T-helper 2 cell treated with Interferon-gamma antibody and Interleukin-4, amounts not matched to agents 100 ng/mL and 5 ng/mL, for 36 hours (primary cell): ENCODE measurements around the gene DBN1. TPM values are rescaled to one million over a fixed set of nuclear protein-coding genes. Genes with fewer than 3 reads are reported as not detected.

Experiments used
- intact Hi-C: fragments of 100-400 bp; cut with micrococcal nuclease; formaldehyde crosslinking; loops from one replicate; pipeline ENCODE4 v1.15.1; 2023
- total RNA-seq: library from RNA; stranded (reverse); gene quantifications from 2 replicates; pipeline ENCODE4 v1.2.3, GENCODE V29; 2022

Gene DBN1
- total RNA-seq, 1 donor from 2014 or later: 9.0 TPM

DNA sequence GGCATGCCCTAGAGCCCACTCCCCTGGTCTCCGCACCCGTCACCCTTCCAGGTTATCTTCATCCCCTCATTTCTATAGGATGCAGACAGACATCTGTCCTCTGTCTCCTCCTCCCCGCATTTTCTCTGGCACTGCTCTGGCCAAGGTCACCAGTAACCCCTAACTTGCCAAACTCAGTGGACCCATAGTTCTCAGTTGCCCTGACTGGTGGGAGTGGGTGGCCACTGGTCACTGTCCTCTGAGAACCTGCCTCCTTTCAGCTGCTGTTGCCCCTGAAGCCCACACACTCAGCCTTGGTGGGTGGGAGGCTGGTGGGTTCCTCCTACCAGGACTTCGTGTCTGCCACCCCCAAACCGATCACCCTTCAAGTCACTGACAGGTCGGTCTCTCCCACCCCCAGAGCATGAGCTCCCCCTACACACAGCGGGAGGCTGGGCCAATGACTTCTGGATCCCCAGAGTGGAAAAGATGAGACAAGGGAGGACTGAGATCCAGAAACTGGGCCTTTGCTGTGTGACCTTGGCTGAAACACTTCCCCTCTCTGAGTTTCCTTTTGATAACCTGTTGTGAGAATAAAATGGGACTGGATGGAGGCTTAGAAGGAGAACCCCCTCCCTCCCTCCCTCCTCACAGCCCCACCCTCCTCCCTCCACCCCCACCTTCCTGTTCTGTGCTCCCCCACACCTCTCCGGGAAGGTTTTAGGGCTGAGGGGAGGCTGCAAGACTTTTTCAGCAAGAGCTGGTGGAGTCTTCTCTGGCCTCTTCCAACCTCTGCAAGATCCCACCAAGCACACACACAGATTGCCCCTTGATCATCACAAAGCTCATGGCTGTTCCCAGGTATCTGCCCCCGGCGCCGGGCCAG, 2.4 kb upstream of the DBN1 start:
- intact Hi-C loops: no loop called here

DNA sequence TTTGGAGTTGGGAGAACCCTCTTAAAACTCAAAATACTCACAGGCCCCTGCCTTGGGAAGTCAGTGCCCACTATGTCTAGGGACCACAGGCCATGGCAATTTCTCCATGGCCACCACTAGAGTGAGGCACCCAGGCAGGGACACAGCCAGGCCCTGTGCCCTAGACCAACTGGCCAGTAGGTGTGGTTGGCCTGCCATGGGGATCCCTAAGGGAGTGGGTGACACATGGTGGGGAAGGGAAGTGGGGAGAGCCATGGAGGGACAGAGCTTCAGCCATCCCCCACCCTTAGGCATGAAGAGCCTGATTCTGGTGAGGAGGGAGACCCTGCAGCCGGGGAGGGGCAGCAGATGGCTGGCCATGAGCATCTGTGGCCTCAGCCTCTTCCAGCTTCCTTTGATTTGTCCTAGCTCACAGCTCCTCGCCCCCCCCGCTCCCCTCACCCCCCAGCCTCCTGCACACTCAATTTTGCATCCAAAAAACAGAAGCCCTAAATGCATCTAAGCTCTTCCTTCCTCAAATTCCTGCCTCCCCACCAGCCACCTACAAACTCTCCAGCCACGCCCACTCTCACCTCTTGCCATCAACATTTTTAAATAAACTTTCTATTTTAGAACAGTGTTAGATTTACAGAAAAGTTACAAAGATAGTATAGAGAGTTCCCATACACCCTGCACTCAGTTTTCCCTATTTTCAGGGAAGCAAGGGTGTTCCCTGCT, 1.6 kb upstream of the DBN1 start:
- intact Hi-C loops: no loop called here

DNA sequence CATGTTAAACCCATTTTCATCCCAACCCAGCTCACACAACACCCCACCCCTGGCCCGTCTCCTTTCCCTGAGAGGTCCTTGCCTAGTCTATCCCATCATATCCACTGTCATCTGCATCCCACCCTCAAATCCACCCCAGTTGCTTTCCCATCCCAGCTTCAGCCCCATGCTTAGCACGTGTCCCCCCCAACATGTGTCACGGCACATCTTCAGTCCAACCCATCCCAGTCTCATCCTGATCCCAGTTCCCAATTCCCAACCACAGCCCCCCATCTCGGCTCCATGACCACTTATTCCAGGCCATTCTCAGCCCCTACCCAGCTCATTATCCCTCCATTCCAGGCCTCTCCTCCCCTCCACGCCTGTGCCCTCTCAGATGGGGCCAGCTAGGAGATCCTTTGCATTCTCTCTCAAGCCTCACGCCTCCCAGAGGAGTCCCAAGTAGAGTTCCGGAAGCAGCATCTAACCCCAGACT, 605 bp upstream of the DBN1 start:
- intact Hi-C loops: no loop called here

DNA sequence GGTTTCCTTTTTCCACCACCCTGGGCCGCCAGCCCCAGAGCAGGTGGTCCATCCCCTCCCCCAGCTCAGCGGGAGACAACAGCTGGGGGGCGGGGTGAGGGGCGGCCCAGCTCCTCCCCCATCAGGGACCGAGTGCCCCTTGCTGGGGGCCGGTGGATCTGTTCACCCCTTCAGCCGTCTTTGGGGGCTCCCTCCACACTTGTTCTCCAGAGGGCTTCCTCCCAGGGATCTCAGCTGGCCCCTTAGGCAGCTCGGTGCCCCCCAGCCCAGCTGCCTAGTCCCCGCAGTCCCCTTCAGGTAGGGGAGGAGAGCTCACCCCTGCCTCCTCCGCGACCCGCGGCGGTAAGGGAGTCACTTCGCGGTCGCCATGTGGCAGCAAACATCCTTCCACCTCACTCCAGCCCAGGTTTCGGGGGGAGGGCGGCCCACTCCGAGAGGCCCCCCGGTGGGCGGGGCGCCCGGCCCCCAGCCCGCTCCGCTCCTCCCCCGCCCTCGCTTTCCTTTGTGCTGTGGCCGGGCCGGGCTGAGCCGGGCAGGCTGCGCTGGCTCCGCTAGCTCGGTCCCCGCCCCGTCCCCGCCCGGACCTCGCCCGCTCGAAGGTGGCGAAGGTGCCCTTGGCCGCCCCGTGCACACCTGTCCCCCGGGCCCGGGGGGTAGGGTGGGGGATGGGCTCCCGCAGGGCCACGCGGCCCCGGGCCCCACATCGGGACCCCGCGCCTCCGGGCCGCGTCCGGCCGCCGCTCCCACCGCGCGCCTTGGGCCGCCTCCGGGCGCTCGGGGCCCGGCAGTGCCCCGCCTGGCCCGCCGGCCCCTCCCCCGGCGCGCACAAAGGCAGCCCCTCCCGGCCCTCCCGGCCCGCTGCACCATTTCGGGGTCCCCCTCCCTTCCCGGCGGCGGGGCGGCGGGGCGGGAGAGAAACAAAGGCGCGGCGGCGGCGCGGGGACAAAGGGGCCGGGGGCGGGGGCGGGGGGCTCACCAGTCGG, 683 bp downstream of the DBN1 start:
- intact Hi-C loops: no loop called here

DNA sequence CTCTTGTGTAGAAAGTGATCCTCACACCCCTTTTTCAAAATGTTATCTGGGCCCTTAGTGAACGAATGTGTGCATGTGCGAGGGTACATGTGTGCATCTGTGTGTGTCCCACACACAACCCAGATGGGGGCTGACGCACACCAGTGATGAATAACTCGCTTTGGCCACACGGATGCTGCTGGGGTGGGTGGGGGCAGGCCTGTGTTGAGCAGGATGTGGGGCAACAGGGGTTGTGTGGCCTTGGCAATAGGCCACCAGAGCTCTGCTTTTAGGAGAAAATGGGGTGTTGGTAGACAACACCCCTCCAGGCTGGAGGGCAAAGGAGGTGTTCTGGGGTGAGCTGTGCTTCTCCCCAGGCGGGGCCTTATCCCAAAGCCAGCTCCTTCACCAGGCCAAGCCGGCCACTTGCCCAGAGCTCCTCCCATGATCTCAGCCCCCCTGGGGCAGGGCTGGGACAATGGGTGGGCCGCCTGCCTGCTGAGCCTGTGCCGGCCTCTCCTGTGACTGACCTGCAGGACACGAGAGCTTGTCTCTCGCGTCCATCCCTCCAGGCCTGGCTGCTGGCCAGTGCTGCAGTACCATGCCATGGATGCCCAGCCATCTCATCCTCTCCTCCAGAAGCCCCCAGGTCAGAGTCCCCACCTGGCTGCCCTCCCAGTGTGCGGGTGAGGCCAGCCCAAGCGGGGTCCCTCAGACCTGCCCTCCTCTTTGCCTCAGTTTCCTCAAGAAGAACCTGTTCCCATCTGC, 1.7 kb downstream of the DBN1 start:
- intact Hi-C loops: loop anchor here (2.0 kb wide), 1 partner anchor 15 kb away; no protein-coding TSS in a partner anchor

DNA sequence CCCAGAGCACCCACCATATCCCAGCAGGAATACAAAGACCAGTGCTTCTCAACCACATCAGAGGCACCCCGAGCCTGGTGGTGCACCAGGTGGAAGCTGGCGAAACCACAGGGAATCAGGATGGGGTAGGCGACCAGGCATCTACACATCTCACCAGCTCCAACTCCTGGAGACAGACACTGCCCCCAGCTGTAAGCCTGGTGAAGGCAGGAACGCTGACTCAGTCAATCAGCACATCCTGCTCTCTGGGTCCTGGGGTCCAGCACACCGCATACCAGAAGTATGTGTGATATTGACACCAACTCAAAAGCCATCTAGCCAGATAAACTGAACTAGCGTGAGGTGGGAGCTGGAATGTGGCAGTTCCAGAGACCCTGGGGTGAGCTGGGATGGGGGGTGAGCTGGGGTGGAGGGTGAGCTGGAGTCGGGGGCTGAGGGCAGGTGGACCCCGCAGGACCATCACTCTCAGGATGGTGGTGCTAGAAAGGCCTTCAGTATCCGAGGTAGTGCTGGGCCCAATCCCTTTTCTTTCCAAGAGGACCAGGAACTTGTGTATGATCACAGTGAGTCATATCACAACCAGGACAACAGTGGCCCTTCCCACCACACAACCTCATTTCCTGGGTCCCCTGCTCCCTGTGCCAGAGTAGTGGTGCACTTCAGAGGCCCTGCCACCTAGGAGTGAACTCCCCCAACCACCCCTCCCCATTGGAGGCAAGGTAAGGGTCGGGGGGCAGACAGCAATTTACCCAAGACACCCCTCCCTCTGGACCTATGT, 2.5 kb downstream of the DBN1 start:
- intact Hi-C loops: loop anchor here (2.0 kb wide), 1 partner anchor 14 kb away; no protein-coding TSS in a partner anchor

DNA sequence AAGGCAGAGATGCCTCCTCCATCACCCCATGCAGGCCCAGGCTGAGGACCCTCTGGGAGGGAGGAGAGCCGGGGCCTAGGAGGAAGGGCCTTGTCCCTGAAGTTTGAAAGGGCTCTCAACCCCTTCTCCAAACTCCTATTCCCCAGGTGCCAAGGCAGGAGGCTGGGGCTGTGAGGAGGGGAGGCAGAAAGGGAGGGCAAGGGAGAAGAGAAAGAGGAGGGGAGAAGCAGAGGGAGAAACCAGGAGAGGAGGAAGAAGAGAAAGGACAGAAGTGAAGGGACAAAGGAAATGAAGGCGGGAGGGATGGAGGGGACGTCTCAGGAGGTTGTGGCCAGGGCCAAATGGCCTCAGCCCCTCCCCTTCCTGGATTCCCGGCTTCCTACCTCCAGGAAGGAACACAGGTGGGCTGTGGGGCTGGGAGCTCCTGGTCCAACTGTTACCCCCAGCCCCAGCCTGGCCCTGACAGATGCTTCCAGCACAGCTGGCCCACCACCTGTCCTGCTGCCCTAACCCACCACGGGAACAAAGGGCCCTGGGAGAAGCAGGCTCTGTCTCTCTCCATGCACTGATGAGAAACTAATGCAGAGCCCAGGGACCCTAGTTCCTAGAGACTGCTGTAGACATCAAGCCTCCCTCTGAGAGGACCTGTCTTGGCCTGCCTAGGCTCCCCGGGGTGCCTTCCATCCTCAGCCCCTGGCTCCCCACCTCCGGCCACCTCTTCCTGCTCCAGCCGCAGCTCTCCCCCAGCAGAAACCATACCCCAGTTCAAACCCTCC, 3.5 kb downstream of the DBN1 start:
- intact Hi-C loops: loop anchor here (2.0 kb wide), 1 partner anchor 13 kb away; no protein-coding TSS in a partner anchor

DNA sequence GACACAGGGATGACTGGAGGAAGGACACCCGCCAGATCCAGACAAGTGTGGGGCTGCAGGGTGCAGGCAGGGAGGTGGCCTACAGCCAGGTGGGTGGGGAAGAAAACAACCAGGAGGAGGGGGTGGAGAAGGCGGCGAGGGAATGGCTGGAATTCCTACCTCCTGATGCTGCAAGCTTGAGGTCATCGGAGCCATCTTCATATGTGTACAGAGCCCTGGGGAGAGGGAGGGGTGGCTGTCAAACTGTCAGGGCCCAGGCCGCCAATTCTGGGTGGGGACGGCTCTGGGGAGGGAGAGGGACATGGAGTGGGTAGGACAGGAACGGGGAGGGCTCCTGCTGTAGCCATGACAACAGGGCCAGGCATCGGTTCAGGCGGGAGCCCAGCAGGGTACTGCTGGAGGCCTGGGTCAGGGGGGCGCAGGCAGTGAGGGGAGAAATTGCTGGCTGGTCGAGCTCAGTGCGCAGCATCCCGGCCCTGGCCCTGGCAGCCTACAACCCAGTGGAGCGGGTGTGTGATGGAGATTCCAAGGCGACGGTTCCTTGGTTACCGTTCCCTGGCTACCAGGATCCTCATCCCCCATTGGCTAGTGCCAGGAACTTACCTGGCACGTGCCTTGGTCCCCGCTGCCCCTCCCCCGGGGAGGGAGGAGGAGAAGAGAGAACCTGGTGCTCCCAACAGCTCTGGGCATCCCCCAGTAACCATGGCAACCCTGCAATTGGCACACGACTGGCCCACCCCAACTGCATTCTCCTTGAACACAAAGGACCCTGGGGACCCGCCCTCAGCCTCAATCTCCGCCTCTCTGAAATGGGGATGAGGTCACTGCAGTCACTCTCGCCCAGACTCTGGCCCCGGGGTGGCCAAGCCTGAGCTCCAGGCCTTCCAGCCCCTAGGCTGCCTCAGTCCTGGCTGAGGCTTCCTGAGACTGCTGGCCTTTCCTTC, 4.5 kb downstream of the DBN1 start:
- intact Hi-C loops: no loop called here

DNA sequence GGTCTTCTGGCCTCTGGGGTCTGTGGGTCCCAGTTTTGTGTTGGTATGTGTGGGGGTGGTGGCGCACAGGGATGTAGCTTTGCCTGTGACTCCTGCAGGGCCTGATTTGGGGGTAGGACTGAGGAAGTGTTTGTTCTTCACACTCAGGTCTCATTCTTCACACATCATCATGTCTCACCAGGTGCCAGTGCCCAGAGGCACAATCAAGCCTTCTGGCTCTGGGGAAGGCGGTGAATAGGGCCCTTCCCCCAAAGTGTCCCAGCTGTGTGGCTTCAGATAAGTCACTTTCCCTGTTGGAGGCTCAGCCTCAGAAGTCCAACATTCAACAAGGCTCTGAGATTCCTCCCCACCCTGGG, 5.1 kb downstream of the DBN1 start:
- intact Hi-C loops: no loop called here

DNA sequence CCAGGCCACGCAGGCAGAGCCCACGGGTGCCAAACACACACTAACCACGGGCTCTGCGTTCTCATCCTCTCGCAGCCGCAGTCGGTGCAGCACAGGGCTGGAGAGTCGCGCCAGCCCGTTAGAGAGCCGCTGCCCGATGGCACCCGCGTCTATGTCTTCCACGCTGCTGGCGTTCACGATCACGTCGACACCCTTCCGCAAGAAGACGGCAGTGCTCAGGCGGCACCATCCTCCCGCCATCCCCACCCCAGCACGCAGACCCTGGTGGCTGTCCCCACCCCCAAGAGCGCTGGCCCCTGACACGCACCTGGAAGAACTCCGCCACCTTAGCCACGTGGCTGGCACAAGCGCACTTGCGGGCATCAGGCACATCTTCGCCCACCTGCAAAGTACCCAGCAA, 6.0 kb downstream of the DBN1 start:
- intact Hi-C loops: no loop called here

DNA sequence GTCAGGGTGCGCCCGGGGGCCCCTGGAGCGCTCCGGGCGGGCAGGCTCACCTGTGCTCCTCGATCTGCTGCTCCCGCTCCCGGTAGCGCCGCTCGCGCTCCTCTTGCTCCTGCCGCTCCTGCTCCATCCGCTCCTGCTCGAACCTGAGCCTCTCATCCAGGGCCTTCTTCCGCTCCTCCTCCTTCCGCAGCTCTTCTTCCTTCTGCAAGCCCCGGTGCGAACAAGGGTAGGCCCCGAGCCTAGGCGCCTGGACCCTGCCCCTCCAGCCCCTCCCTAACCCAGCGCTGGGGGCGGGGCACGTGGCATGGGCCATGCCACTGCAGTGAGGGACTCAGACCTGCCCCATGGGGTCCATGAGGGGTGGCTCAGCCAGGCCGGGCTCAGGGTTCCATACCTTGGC, 6.6 kb downstream of the DBN1 start:
- intact Hi-C loops: no loop called here

DNA sequence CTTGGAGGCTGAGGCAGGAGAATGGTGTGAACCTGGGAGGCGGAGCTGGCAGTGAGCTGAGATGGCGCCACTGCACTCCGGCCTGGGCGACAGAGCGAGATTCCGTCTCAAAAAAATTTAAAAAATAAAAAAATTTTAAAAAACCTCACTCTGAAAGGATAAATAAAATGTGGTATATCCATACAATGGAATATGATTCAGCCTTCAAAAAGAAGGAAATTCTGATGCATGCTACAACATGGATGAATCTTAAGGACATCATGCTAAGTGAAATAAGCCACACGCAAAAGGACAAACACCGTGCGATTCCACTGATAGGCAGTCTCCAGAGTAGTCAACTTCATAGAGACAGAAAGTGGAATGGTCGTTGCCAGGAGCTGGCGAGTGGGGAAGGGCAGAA, 8.4 kb downstream of the DBN1 start:
- intact Hi-C loops: no loop called here

DNA sequence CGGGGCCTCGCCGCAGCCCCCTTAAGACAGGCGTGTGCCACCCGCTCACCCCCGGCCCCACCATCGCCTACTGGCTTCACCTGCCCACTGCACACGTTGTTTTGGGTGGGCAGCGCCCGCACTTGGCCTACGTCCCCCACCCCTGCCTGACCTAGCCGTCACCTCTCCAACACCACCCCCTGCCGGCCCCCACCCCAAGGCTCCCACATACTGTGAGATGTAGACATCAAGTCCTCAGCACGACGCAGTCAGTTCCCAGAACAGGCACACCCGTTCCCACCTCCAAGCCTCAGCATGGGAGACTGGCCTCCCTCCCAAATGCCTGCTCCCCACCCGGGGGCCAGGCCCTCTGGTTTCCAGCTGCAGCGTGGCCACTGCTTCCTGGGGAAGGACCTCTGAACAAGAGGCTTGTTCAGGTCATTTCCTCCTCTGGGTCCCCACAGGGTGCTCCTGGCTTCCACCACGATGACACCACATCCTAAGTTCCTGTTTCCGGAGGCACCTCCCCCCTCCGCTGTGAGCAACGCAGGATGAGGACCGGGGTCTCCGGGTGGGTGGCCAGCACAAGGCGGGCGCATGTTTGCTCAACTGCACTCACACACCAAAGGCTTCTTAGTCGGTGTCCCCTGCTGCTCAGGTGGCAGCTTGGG, 11.3 kb downstream of the DBN1 start:
- intact Hi-C loops: no loop called here

DNA sequence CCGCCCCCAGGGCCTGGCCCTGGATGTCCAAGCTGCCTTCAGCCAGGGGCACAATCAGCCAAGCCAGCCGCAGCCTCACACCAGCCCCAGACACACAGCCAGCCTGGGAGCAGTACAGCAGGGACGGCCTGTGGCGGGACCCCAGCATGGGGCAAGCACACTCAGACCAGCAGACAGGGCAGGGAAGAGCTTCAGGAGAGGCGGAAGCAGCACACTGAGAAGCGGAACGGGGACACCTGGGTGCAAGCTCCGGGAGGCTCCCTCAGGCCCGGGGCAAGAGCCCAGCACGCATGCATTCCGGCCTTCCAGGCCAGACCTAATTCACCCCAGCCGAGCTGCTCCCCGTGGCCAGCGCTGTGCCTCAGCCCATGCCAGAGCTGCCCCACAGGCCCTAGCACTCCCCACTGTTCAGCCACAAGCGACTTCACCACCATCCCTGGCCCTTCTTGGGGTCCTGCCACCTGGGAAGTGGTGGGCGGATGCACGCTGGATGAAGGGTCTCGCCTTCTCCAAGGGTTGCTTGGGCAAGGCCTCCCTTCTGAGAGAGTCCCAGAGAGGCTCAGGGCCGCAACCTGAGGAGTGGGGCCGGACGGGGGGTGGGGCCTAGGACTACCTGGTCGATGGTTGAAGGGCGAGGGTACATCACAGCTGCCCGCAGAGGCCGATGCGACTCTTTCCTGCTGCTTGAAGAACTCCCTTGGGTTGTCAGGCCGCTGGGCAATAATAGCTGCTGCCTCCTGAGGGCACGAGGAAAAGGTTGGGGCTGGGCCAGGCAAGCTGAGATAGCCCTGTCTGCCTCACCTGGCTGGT, 13.4 kb downstream of the DBN1 start:
- intact Hi-C loops: loop anchor here (5.0 kb wide), 1 partner anchor 343 kb away; no protein-coding TSS in a partner anchor

DNA sequence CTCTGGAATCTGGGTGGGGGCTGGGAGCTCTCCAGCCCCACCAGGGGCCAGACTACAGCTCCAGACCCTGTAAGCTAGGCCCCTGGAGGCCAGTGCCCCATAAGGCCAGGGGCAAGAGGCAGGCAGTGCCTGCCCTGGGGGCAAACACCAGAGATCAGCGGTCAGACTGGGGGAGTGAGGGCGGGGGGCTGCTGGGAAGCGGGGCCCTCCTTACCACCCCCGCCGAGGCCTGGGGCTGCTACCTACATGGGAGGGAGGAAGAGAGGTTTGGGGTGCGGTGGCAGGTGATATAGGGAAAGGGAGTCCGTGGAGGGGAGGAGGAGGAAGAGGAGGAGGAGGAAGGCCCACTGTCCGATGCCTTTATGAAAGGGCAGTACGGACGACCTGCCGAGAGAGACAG, 14.1 kb downstream of the DBN1 start:
- intact Hi-C loops: loop anchor here (5.0 kb wide), 1 partner anchor 342 kb away; no protein-coding TSS in a partner anchor

DNA sequence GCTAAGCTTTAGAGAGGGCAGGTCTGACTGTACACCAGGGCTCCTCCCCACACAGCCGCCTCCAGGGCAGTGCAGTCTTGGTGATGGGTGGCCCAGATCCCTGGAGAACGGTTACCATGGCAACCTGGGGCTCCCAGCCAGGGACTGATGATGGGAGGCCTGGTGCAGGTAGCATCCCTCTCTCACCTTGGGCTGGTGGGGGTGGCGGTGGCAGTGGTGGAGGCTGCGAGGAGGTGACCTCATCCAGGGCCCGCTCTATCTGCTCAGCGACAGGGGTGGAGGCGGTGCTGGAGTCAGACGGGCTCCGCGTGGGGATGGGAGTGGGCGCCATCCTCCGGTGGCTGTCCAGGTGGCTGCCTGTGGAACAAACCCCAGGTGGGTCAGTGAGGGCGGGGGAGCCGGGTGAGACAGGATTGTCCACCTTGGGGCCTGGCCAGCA, 14.5 kb downstream of the DBN1 start:
- intact Hi-C loops: loop anchor here (5.0 kb wide), 1 partner anchor 342 kb away; no protein-coding TSS in a partner anchor
